Peyer's patch (tissue), 4 donors: ENCODE results near the gene LRRN1.

Experiments
- POLR2A ChIP-seq, 2 donors: fragments of 450-650 bp; IDR thresholded peaks; one replicate each; pipeline ENCODE4 v1.5.1; 2017; ENCODE audit warnings: antibody characterized with exemption in 2 of 2, mild to moderate bottlenecking in 2 of 2, moderate library complexity in 2 of 2
- TF ChIP-seq, protein P1 (sequence below), 6 experiments: fragments of 450-650 bp in 4 of 6; fragments of 200-600 bp in 2 of 6; sonication (generic) in 1 of 6; IDR thresholded peaks; one replicate each; pipeline ENCODE4 v1.5.1; 2017 to 2019; ENCODE audit warnings: antibody characterized with exemption in 6 of 6, mild to moderate bottlenecking in 3 of 6, moderate library complexity in 1 of 6

DNA sequence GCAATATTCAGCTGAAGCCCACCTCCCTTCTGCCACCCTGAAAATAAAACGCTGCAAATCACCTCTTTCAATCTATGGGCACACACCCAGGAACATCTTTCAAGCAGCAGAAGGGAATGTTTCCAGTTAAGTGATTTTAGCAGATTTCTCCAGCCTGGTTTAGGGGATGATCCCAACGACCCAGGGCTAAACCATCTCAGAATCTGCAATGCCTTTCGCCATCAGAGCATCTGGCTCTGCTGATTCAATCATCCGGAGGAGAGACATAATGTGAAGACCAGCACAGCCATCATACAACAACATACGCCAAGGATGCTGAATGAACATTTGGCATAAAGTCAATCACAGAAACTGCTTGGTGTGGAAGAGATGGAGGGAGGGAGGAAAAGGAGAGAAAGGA is 15.5 kb upstream of the LRRN1 start:
- TF ChIP-seq, protein P1, sequence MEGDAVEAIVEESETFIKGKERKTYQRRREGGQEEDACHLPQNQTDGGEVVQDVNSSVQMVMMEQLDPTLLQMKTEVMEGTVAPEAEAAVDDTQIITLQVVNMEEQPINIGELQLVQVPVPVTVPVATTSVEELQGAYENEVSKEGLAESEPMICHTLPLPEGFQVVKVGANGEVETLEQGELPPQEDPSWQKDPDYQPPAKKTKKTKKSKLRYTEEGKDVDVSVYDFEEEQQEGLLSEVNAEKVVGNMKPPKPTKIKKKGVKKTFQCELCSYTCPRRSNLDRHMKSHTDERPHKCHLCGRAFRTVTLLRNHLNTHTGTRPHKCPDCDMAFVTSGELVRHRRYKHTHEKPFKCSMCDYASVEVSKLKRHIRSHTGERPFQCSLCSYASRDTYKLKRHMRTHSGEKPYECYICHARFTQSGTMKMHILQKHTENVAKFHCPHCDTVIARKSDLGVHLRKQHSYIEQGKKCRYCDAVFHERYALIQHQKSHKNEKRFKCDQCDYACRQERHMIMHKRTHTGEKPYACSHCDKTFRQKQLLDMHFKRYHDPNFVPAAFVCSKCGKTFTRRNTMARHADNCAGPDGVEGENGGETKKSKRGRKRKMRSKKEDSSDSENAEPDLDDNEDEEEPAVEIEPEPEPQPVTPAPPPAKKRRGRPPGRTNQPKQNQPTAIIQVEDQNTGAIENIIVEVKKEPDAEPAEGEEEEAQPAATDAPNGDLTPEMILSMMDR (IDR thresholded peaks at IDR 0.05), result no peak
- TF ChIP-seq POLR2A (IDR thresholded peaks at IDR 0.05), result no peak
